GM18870 (cell line): ENCODE data around the gene TRPM7.
"Not testable (repeated sequence)": the region's sequence is repeated elsewhere in the genome, so short reads cannot be mapped to it uniquely, and the experiment has no call there.

Experiments used
- ATAC-seq: cut with Tn5 transposase; IDR thresholded peaks from one replicate; pipeline ENCODE4 v1.9.1; 2021; ENCODE audit warnings: moderate library complexity; ENCODE audit not compliant: unreplicated experiment

TRPM7 gene

DNA sequence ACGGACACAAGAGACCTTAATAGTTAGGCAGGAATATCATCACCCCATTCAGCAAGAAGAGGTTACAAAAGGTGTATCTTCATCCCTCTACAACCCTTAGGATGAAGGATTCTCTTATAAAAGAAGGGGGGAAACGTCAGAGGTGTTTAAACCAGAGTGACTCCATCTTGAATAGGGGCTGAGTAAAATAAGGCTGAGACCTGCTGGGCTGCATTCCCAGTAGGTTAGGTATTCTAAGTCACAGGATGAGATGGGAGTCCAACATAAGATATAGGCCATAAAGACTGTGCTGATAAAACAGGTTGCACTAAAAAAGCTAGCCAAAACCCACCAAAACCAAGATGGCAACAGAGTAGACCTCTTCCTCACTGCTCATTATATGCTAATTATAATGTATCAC is 16.5 kb downstream of the TRPM7 start:
- no peak for ATAC-seq

DNA sequence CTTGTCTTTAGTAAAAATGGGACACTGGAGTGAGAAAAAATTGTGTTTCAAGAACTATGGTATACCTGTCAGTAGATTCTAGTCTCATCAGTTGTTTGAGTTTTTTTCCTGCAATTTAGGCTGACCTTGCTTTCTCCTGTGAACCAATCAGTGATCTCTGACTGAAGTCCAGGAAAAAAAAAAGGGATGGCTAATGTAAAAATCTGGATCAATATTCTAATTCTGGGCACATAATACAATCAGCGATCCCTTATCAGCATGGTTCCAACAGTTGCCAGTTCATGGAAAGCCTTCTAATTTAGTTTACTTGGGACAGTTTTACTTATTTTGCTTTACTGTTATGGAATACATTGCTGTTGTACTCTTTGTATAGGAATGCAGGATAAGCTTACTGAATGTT is 17.0 kb downstream of the TRPM7 start:
- ATAC-seq = no peak

GRCh38 chr15:50665938-50666337 is 20.7 kb downstream of the TRPM7 start:
- no peak for ATAC-seq

DNA sequence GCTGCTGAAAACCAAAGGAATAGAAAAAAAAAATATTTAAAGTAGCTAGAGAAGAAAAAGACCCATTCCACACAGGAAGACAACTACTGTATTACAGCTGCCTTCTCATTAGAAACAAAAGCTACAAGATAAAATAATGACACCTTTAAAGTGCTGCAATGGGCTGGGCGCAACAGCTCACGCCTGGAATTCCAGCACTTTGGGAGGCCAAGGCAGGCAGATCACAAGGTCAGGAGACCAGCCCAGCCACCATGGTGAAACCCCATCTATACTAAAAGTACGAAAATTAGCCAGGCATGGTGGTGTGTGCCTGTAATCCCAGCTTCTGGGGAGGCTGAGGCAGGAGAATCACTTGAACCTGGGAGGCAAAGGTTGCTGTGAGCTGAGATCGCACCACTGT is 31.0 kb downstream of the TRPM7 start:
- ATAC-seq = no peak

DNA sequence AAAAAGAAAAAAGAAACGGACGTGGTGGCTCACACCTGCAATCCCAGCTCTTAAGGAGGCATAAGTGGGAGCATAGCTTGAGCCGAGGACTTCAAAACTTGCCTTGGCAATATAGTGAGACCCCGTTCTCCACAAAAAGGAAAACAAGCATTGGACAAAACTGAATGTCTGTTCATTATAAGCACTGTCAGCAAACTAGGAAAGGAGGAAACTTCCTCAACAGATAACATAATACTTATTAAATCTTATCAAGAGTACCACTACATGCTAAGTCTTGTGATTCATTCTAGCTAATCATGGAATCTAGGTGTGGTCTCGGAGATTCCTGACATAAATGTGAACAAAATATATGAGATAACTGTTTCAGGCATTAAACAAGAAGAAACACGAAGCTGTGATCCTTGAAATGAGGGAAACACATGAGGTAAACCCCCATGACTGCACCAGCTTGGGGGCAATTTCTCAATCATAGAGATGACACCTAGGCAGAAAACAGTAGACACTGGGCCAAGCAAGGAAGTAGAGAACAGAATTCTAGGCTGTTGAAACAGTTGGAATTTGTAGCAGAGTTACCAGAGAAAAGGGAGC is 33.3 kb downstream of the TRPM7 start:
- ATAC-seq = no peak

GRCh38 chr15:50652671-50653070 is 33.9 kb downstream of the TRPM7 start:
- ATAC-seq = no peak

DNA sequence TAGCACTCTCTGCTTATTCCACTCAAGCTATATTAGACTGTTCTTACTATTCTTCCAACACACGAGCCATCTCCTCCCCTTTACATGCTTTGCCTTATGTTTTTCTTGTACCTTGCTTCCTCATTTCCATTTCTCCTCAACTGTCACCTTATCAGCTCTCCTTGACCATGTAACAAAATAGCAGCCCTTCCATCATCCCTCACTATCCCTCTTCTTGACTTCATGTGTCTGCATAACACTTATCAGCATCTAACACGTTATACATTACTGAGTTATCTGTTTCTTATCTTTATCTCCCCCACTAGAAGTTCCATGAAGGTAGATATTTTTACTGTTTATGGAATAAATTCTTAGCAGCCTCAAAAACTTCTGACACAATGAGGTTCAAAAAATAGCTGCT is 45.3 kb downstream of the TRPM7 start:
- ATAC-seq = no peak

GRCh38 chr15:50636146-50636545 is 50.5 kb downstream of the TRPM7 start:
- ATAC-seq = no peak

DNA sequence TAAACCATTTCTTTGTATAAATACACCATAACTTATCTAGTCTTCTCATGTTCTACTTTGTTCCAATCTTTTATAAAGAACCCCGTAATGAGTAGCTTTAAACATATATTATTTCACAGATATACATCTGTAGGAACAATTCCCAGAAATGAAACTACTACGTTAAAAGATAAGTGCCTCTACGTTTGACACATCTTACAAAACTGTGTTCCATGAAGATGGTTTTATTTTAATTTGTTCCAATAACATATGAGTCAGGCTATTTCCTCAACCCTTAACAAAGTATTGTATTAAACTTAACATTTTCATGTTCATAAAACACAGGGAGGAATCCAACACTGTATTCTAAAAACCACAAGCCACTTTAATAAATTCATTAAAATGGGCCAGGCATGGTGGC is 52.9 kb downstream of the TRPM7 start:
- ATAC-seq = no peak

GRCh38 chr15:50628421-50628820 is 58.2 kb downstream of the TRPM7 start:
- no peak for ATAC-seq

GRCh38 chr15:50627351-50628055 is 59.1 kb downstream of the TRPM7 start:
- no peak for ATAC-seq

DNA sequence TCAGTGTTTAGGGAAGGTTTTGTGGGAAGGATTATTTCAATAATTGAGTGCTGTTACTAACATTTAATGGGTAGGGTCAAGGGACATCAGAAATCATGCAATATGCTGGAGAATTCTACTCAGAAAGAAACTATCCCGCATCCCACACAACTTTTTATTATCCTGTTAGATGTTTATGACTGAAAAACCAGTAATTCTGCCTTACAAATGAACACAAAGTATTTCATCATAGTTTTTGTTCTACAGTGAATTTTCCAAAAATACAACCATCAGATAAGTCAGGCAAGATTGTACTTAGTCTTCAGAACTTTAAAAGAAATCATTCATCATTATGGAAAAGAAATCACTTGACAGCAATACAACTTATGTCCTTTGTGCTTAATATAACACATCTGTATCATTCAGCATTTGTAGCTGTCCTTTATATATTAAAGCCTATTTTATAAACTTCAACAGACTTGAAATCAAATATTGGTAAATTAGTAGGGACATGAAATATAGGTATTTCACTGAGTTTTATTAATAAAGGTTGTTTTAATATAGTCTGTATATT is 61.9 kb downstream of the TRPM7 start:
- ATAC-seq = no peak

DNA sequence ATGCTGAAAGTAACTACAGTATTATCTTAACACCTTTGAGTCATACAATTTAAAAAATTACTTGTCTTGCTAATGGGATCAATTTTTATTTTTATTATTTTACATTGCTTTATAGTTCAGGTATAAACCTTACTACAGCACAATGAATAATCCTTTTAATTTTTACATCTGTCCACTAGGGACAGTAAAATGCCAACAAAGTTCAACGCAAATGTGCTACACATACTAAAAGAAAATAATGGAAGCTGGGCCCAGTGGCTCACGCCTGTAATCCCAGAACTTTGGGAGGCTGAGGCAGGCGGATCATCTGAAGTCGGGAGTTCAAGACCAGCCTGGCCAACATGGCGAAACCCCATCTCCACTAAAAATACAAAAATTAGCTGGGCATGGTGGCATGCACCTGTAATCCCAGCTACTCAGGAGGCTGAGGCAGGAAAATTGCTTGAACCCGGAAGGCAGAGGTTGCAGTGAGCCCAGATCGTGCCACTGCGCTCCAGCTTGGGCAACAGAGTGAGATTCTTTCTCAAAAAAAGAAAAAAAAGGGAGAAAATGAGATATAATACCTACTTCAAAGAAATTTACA is 64.1 kb downstream of the TRPM7 start:
- not testable (repeated sequence) for ATAC-seq

- not testable (repeated sequence) for ATAC-seq
Observed at GRCh38 chr15:50616960-50617359, 69.6 kb downstream of the TRPM7 start.

DNA sequence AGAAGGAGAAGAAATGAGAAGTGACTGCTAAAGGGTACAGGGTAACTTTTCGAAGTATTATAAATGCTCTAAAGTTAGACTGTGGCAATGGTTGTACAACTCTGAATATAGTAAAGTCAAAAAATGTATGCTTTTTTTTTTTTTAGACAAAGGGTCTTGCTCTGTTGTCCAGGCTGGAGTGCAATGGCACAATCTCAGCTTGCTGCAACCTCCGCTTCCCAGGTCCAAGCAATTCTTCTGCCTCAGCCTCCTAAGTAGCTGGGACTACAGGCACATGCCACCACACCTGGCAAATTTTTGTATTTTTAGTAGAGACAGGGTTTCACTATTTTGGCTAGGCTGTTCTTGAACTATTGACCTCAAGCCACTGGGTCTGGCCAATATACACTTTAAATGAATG is 70.0 kb downstream of the TRPM7 start:
- not testable (repeated sequence) for ATAC-seq

DNA sequence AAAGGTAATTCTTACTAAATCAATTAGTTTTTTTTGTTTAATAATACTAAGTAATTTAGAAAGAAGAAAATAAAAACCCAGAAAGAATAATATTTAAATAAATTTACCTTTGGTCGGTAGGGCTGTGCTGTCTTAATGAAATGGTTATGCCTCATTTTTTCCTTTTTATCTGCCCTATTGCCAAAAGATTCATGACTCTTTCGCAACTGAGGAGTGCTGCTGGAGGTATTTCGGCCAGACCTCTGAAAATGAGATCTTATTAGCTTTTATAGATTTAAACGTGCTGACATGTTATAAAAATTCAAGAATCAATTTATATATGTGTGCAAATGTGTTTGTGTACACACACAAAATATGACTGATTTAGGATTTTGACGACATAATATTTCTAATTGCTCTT is 73.0 kb downstream of the TRPM7 start:
- ATAC-seq = no peak

GRCh38 chr15:50607129-50607528 is 79.5 kb downstream of the TRPM7 start:
- no peak for ATAC-seq

- ATAC-seq = no peak
Observed at GRCh38 chr15:50605462-50605861, 81.1 kb downstream of the TRPM7 start.

DNA sequence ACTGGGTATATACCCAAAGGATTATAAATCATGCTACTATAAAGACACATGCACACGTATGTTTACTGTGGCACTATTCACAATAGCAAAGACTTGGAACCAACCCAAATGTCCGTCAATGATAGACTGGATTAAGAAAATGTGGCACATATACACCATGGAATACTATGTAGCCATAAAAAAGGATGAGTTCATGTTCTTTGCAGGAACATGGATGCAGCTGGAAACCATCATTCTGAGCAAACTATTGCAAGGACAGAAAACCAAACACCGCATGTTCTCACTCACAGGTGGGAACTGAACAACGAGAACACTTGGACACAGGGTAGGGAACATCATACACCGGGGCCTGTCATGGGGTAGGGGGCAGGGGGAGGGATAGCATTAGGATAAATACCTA is 84.6 kb downstream of the TRPM7 start:
- not testable (repeated sequence) for ATAC-seq

- no peak for ATAC-seq
Observed at GRCh38 chr15:50594311-50594710, 92.3 kb downstream of the TRPM7 start.

GRCh38 chr15:50593761-50594160 is 92.8 kb downstream of the TRPM7 start:
- ATAC-seq = no peak

DNA sequence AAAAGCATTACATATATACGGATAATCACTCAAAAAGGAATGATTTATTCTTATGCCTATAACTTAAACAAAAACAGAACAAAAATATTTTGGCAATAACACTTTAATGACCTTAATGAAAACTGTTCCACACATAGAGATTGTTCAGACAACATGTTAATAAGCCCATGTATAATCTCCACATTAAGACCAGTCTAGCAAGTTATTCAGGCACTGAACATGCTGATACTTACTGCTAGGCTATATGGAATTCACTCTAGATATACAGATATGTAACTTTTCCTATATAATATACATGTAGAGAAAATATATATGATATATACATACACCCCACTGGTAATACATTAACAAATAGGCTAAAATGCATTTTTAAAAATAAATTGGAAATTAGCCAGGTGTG is 96.3 kb downstream of the TRPM7 start:
- ATAC-seq = no peak
